ENCODE data around the gene HLF.

DNA sequence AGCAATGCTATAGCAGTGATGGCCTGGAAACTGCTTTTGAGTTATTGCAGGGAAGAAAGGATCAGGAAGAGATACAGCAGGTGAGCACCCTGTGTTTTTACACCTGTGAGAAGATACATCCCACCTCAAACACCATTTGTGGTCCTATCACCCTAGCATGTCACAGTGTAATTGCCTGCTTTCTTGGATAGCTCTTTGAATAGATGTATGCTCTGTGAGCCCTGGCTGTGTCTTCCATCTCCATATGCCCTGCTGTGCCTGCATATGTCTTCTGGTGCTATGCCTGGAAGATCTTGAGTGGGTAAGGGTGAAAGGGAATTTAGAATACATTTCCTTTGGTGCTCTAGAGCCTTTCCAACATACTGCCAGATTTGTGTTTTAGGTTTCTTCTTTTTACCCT lies 15.5 kb downstream of the HLF start:
- TF ChIP-seq, protein P1, sequence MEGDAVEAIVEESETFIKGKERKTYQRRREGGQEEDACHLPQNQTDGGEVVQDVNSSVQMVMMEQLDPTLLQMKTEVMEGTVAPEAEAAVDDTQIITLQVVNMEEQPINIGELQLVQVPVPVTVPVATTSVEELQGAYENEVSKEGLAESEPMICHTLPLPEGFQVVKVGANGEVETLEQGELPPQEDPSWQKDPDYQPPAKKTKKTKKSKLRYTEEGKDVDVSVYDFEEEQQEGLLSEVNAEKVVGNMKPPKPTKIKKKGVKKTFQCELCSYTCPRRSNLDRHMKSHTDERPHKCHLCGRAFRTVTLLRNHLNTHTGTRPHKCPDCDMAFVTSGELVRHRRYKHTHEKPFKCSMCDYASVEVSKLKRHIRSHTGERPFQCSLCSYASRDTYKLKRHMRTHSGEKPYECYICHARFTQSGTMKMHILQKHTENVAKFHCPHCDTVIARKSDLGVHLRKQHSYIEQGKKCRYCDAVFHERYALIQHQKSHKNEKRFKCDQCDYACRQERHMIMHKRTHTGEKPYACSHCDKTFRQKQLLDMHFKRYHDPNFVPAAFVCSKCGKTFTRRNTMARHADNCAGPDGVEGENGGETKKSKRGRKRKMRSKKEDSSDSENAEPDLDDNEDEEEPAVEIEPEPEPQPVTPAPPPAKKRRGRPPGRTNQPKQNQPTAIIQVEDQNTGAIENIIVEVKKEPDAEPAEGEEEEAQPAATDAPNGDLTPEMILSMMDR (conservative IDR thresholded peaks at IDR 0.05 in 1 of 2, IDR thresholded peaks at IDR 0.05 in 1 of 2; ENCODE audit: extremely low read depth in 1 of 2, insufficient read depth in 1 of 2, low read depth in 1 of 2, low read length in 2 of 2): no peak
- TF ChIP-seq EZH2 (IDR thresholded peaks at IDR 0.05; ENCODE audit: borderline replicate concordance, low read length): no peak

All from mammary epithelial cell (primary cell).